A204.1 (cell line): ENCODE data around the gene EPS8L1.

Experiments
- FAIRE-seq: peaks from 2 replicates; lab custom pipeline; 2012; peaks lifted over from hg19 to GRCh38; lab: Jason Lieb, UNC

The EPS8L1 gene

DNA sequence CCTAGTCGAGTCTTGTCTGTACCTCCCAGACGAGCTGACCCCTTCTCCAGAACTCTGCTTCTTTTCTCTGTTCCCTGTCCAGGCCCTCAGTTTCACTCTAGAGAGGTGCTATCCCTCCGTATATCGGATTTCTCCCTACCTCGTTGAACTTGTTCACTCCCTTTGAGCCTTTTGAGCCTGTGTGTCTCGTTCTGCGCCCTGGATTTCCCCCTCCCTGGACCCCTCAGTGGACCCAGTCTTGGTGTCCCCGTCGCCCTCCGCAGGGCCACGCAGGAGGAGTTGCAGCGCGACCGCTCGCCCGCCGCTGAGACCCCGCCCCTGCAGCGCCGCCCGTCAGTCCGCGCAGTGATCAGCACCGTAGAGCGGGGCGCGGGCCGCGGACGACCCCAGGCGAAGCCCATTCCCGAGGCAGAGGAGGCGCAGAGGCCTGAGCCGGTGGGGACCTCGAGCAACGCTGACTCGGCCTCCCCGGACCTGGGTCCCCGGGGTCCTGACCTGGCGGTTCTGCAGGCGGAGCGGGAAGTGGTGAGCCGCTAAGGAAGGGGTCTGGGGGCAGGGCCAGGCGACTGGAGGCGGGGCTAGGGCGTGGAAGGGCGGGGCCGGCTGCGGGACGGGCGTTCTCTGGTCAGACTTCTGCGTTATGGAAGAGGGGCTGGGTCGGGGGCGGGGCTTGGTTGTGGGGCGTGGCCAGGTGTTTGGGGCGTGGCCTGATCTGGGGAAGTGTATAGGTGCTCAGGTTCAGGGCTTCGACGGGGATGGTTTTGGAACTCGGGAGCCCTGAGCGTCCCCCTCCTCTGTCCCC, 5.5 kb downstream of the EPS8L1 start:
- no peak for FAIRE-seq

GRCh38 chr19:55081770-55082019, 6.0 kb downstream of the EPS8L1 start:
- no peak for FAIRE-seq

GRCh38 chr19:55082020-55082851, 6.6 kb downstream of the EPS8L1 start:
- no peak for FAIRE-seq

DNA sequence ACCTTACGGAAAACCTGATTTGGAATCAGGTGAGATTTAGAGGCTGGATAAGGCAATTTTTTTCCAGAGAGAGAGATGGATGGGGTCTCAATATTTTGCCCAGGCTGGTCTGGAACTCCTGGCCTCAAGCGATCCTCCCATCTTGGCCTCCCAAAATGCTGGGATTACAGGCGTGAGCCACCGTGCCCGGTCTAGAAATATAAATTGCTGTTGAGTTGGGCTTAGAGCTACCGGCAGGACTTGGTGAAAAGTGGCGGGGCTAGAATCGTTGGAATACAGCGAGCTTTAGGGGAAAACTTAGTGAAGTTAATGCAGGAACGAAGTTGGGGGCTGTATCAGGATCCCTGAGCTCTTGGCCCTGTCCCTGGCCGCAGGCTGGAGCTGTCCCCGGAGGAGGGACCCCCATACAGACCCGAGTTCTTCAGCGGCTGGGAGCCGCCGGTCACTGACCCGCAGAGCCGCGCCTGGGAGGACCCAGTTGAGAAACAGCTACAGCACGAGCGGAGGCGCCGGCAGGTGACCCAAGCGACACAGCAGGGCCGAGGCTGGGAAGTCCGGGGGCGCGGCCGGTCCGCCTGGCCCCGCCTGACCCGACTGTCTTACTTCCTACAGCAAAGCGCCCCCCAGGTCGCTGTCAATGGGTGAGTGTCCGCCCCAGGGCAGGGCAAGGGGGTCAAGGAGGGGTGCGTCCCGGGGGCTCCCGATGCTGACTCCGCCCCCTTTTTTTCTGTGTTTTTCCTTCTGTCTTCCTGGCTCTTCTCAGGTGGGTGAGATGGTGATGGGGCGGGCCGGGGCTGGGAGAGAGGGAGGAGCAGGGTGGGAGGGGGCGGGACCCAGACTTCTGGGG, 7.6 kb downstream of the EPS8L1 start:
- no peak for FAIRE-seq

DNA sequence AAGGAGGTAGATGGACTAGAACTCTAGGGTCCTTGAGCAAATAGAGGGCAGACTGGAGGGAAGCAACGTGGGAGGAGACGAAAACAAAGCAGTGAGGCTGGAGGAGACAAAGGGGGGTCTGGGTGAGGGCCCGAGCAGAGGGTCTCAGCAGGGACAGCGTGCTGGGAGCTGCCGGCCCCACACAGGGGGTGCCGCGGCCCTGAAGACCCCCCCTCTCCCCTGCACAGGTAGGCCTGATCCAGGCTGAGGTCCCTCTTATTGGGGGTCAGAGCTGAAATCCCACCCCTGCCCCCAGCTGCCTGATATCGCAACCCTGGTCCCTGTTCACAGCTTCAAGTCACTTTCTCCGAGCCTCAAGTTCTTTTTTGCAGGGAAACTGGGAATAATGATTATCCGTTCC, 8.7 kb downstream of the EPS8L1 start:
- FAIRE-seq = no peak

- FAIRE-seq = no peak
These were observed 10.4 kb downstream of the EPS8L1 start for GRCh38 chr19:55085923-55086715.

- no peak for FAIRE-seq
These were observed 11.3 kb downstream of the EPS8L1 start for GRCh38 chr19:55086730-55087541.

- FAIRE-seq = no peak
These were observed 11.9 kb downstream of the EPS8L1 start for GRCh38 chr19:55087542-55087901.

DNA sequence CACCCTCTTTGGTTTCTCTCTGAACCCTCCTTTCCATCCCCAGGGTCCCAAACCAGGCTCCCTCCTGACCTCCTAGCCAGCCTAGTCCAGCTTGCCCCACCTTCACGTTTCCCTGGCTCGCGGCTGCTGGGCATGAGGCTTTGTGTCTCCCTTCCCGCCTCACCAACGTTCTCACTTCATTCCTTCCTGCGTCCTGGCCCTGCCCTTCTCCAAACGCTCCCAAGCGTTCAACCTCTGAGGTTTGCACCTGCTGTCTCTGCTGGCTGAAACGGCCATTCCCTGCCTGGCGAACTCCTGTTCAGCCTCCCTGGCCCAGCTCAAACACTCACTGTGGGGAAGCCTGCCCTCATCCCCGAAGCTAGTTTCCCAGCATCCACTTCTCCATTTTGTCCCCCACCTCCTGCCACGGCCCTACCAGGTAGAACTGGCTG, 12.4 kb downstream of the EPS8L1 start:
- no peak for FAIRE-seq

- no peak for FAIRE-seq
These were observed 13.1 kb downstream of the EPS8L1 start for GRCh38 chr19:55088543-55089341.

GRCh38 chr19:55089342-55089944, 13.8 kb downstream of the EPS8L1 start:
- FAIRE-seq = no peak

- FAIRE-seq = no peak
These were observed 14.9 kb downstream of the EPS8L1 start for GRCh38 chr19:55090564-55090963.

GRCh38 chr19:55091126-55091910, 15.6 kb downstream of the EPS8L1 start:
- FAIRE-seq = no peak

DNA sequence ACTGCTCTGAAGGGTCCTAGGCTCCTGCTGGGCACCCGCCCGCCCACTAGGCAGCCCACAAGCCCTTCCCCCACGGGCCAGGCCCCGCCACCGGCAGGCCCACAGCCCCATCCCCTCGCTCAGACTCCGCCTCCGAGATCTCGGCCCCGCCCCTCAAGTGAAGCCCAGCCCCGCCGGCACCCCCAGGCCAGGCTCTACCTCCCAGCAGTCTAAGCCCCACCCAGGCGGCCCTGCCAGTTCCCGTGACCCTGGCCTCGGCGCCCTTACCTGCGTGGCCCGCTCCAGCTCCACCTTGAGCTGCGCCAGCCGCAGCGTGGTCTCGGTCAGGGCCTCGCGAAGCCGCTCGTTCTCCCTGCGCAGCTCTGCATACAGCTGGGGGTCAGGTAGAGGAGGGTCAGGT, 16.3 kb downstream of the EPS8L1 start:
- no peak for FAIRE-seq

DNA sequence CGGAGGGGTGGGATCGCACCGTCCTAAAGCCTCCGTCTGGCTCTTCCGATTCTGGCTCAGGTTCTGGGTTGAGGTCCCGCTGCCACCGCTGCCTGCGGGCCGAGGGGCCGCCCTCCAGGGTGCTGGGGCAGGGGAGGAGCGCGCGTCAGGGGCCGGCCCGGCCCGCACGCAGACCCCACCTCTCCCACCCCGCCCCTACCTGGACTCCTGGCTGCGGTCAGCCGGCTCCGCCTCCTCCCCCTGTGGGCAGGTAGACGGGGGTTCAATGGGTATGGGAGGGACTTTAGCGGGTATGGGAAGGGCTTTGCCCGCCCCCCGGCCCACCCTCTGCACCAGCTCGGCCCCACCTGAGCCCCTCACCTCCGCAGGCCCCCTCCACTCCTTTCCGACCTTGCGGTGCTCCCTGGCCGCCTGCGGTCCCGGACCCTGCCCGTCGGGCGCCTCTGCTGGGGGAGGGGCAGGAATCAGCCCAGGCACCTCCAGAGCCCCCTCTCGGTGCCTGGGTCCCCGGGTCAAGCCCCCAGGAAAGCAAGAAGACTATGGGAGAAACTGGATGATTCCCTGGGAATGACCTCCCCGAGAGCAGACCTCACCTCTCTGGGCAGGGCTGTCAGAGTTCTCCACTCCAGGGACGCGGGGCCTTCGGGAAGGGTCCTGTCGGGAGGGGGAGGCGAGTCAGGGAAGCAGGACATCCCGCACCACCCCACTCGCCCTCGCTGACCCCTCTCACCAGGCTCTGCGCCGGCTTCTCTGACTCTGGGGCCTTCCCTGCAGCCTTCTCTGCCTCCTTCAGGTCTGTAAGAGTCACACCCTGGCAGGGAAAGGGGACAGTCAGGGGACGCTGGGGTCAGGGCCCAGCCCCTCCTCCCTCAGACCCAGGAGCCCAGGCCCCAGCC, 17.0 kb downstream of the EPS8L1 start:
- no peak for FAIRE-seq

GRCh38 chr19:55094456-55095259, 19.0 kb downstream of the EPS8L1 start:
- FAIRE-seq = no peak
